DMS53 treated with DMSO at 0.1 percent for 48 hours (cell line): Measurements from ENCODE around the gene CLTB.

Experiments used
- DNase-seq: peaks from one replicate; lab custom pipeline; 2025; ENCODE audit not compliant: unreplicated experiment; lab: John Stamatoyannopoulos, UW

Gene CLTB

GRCh38 chr5:176383961-176384360 lies 32.4 kb downstream of the CLTB start:
- DNase-seq, result no peak

GRCh38 chr5:176383248-176383905 lies 33.0 kb downstream of the CLTB start:
- no peak for DNase-seq

- no peak for DNase-seq
Observed at GRCh38 chr5:176382721-176383120, 33.6 kb downstream of the CLTB start.

GRCh38 chr5:176381979-176382378 lies 34.4 kb downstream of the CLTB start:
- no peak for DNase-seq

GRCh38 chr5:176381423-176381822 lies 34.9 kb downstream of the CLTB start:
- DNase-seq, result no peak

- no peak for DNase-seq
Observed at GRCh38 chr5:176379881-176380280, 36.5 kb downstream of the CLTB start.

GRCh38 chr5:176373100-176373818 lies 43.1 kb downstream of the CLTB start:
- DNase-seq, result no peak

GRCh38 chr5:176371621-176372539 lies 44.5 kb downstream of the CLTB start:
- DNase-seq, result no peak

- no peak for DNase-seq
Observed at GRCh38 chr5:176369934-176370711, 46.2 kb downstream of the CLTB start.

- DNase-seq, result no peak
Observed at GRCh38 chr5:176368726-176369125, 47.6 kb downstream of the CLTB start.

- DNase-seq, result peak; percentile 9
Observed at GRCh38 chr5:176366232-176366894, 50.0 kb downstream of the CLTB start.

- DNase-seq, result no peak
Observed at GRCh38 chr5:176365351-176366231, 50.7 kb downstream of the CLTB start, which contains the start of gene ARL10. ARL10 (plus strand) TSS chr5:176365487; CDS start chr5:176365564, 77 bp downstream.

- DNase-seq, result no peak
Observed at GRCh38 chr5:176364765-176365350, 51.5 kb downstream of the CLTB start.

GRCh38 chr5:176362233-176362490 lies 54.2 kb downstream of the CLTB start:
- no peak for DNase-seq

- DNase-seq, result peak; percentile 84
Observed at GRCh38 chr5:176361437-176362232, 54.7 kb downstream of the CLTB start, which contains the start of gene KIAA1191. KIAA1191 (minus strand) TSS chr5:176361764; CDS start chr5:176359508, 2,256 bp downstream.

GRCh38 chr5:176360894-176361436 lies 55.4 kb downstream of the CLTB start:
- DNase-seq, result no peak

GRCh38 chr5:176359658-176360057 lies 56.7 kb downstream of the CLTB start:
- no peak for DNase-seq

GRCh38 chr5:176356179-176356566 lies 60.2 kb downstream of the CLTB start:
- no peak for DNase-seq
